ENCODE data around the gene STAT4. TPM values are rescaled to one million over a fixed set of nuclear protein-coding genes. Genes with fewer than 3 reads are reported as not detected.

The STAT4 gene
- total RNA-seq, 4 donors from 2014 or later, result 3.1 to 9.1 TPM; not detected in 2

GRCh38 chr2:191112448-191112901, 38.3 kb downstream of the STAT4 start:
- intact Hi-C loops (cut with DNase I; ENCODE audit: low total_unique reads) (no loop called here), in situ Hi-C loops (cut with MboI; ENCODE audit: low pct_ligation_motif_present in 1 of 4, low pct_unique_long_range_greater_than_20kb in 1 of 4, low sequenced_read_pairs in 3 of 4) (no loop called here)
- Histone ChIP-seq H3K4me1 (peaks cover 0 to 5% (median 0%) of the 10 kb centered on the region in 4 donors), H3K9me3 (no peaks in the 10 kb centered on the region), H3K36me3 (no peaks in the 10 kb centered on the region), H3K27ac (no peak overlapping the region), H3K4me3 (no peak overlapping the region), H3K27me3 (no peaks in the 10 kb centered on the region)
- DNase-seq, result no peak
- TF ChIP-seq, protein P1, sequence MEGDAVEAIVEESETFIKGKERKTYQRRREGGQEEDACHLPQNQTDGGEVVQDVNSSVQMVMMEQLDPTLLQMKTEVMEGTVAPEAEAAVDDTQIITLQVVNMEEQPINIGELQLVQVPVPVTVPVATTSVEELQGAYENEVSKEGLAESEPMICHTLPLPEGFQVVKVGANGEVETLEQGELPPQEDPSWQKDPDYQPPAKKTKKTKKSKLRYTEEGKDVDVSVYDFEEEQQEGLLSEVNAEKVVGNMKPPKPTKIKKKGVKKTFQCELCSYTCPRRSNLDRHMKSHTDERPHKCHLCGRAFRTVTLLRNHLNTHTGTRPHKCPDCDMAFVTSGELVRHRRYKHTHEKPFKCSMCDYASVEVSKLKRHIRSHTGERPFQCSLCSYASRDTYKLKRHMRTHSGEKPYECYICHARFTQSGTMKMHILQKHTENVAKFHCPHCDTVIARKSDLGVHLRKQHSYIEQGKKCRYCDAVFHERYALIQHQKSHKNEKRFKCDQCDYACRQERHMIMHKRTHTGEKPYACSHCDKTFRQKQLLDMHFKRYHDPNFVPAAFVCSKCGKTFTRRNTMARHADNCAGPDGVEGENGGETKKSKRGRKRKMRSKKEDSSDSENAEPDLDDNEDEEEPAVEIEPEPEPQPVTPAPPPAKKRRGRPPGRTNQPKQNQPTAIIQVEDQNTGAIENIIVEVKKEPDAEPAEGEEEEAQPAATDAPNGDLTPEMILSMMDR (IDR thresholded peaks at IDR 0.05), result no peak
- 70 to 86% methylated on average over 3 to 4 of the region's 4 CpGs for WGBS, 2 donors (ENCODE audit: low coverage in 1 of 2)

DNA sequence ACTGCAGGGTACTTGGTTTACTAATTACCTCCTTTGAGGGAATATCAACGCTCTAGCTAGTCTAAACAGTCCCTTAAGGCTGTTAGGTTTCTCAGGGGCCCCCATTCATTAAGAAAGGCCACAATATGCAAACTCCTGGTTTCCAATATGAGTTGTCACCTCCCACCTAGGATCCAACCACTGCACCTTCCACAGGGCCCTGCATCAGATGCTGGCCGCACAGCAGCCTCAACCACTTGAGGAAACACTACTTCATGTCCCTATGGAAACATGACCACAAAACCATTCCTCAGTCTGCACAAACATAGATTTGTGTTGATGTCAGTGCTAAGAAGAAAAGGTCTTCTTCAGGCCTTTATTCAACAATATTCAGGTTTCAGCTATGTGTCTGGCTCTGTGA, 40.9 kb downstream of the STAT4 start:
- no peak overlapping the region for H3K4me3 ChIP-seq
- no peaks in the 10 kb centered on the region for H3K36me3 ChIP-seq
- peaks cover 0 to 5% (median 0%) of the 10 kb centered on the region in 4 donors for H3K4me1 ChIP-seq
- H3K27me3 ChIP-seq, result no peaks in the 10 kb centered on the region
- in situ Hi-C loops (cut with MboI; ENCODE audit: low pct_ligation_motif_present in 1 of 4, low pct_unique_long_range_greater_than_20kb in 1 of 4, low sequenced_read_pairs in 3 of 4) (no loop called here), intact Hi-C loops (cut with DNase I; ENCODE audit: low total_unique reads) (no loop called here)
- 82 to 100% methylated on average over 1 to 2 of the region's 2 CpGs for WGBS, 2 donors (ENCODE audit: low coverage in 1 of 2)
- DNase-seq, result no peak
- H3K9me3 ChIP-seq, result no peaks in the 10 kb centered on the region
- no peak for TF ChIP-seq POLR2AphosphoS5 (IDR thresholded peaks at IDR 0.05)
- no peak for TF ChIP-seq POLR2A (IDR thresholded peaks at IDR 0.05)
- no peak for TF ChIP-seq EP300 (IDR thresholded peaks at IDR 0.05; ENCODE audit: low read depth)
- TF ChIP-seq, protein P1 (IDR thresholded peaks at IDR 0.05), result no peak
- H3K27ac ChIP-seq, result no peak overlapping the region

DNA sequence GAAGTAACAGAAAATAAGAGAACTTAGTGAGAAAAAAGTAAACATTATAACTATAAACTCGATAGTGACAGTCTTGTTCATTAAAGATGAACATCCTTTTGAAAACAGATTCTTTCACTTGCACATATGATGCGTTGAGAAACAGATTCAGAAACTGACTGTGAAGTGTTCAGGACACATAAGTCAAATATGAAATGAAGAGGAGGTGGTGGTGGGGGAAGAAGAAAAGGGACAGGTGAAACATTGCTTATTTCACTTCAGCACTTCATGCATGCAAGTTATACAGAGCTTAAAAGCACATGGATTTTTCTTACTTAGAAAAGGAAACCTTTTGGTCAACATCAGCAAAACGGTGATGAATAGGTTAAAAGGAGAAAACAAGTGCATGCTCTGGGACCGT, 42.5 kb downstream of the STAT4 start:
- Histone ChIP-seq H3K9me3 (no peaks in the 10 kb centered on the region), H3K4me1 (no peaks in the 10 kb centered on the region), H3K27me3 (no peaks in the 10 kb centered on the region), H3K4me3 (no peak overlapping the region), H3K36me3 (no peaks in the 10 kb centered on the region), H3K27ac (no peak overlapping the region)
- 43 to 54% methylated on average over 3 to 4 of the region's 4 CpGs for WGBS, 2 donors (ENCODE audit: low coverage in 1 of 2)
- in situ Hi-C loops (cut with MboI; ENCODE audit: low pct_ligation_motif_present in 1 of 4, low pct_unique_long_range_greater_than_20kb in 1 of 4, low sequenced_read_pairs in 3 of 4), result no loop called here
- TF ChIP-seq POLR2AphosphoS5 (IDR thresholded peaks at IDR 0.05), result no peak
- TF ChIP-seq, protein P1 (IDR thresholded peaks at IDR 0.05), result no peak
- no peak for TF ChIP-seq POLR2A (IDR thresholded peaks at IDR 0.05)
- no peak for TF ChIP-seq EP300 (IDR thresholded peaks at IDR 0.05; ENCODE audit: low read depth)
- DNase-seq, result no peak
- intact Hi-C loops (cut with DNase I; ENCODE audit: low total_unique reads), result no loop called here

- no peak for DNase-seq
- intact Hi-C loops (cut with DNase I; ENCODE audit: low total_unique reads) (no loop called here), in situ Hi-C loops (cut with MboI; ENCODE audit: low pct_ligation_motif_present in 1 of 4, low pct_unique_long_range_greater_than_20kb in 1 of 4, low sequenced_read_pairs in 3 of 4) (no loop called here)
- TF ChIP-seq POLR2A (IDR thresholded peaks at IDR 0.05), result no peak
- TF ChIP-seq, protein P1 (IDR thresholded peaks at IDR 0.05), result no peak
- no peak for TF ChIP-seq EP300 (IDR thresholded peaks at IDR 0.05; ENCODE audit: low read depth)
- no peak for TF ChIP-seq POLR2AphosphoS5 (IDR thresholded peaks at IDR 0.05)
- no peak overlapping the region for H3K4me3 ChIP-seq
- no peaks in the 10 kb centered on the region for H3K9me3 ChIP-seq
- no peaks in the 10 kb centered on the region for H3K4me1 ChIP-seq
- no peaks in the 10 kb centered on the region for H3K27me3 ChIP-seq
- 86% methylated on average over 3 of the region's 3 CpGs; no CpG with 5 or more reads in 1 of the 2 donors for WGBS, 2 donors (ENCODE audit: low coverage in 1 of 2)
- no peak overlapping the region for H3K27ac ChIP-seq
- no peaks in the 10 kb centered on the region for H3K36me3 ChIP-seq
Observed at GRCh38 chr2:191105082-191105481, 45.7 kb downstream of the STAT4 start.

Measured in transverse colon (tissue), 4 donors.